ENCODE measurements around the gene C2CD5.

The C2CD5 gene

DNA sequence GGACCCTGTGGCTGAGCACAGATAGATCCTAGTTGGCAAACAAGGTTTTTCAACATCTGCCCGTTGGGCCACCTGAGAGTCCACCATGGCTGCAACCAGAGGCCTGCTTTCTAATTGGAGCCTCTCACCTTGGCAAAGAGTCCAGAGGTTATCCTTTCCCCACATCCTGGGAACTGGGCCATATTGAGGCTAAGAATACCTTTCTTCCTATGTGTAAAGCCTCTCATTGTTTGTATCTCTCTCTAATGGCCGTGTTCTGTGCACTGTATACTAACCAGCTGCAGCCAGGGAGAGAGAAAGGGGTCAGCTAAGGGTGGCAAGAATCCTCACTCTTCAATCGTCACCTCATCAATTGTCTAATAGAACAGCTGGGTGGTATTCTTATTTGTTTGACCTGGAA lies 130.8 kb downstream of the C2CD5 start:
- DNase-seq, result no peak

- DNase-seq, result no peak
Measured at GRCh38 chr12:22412581-22412980, 131.8 kb downstream of the C2CD5 start.

GRCh38 chr12:22410486-22410885 lies 133.9 kb downstream of the C2CD5 start:
- no peak for DNase-seq

- DNase-seq, result peak; percentile 49
Measured at GRCh38 chr12:22409377-22410164, 134.8 kb downstream of the C2CD5 start.

- no peak for DNase-seq
Measured at GRCh38 chr12:22408610-22409376, 135.5 kb downstream of the C2CD5 start.

- DNase-seq, result no peak
Measured at GRCh38 chr12:22407397-22407796, 136.9 kb downstream of the C2CD5 start.

DNA sequence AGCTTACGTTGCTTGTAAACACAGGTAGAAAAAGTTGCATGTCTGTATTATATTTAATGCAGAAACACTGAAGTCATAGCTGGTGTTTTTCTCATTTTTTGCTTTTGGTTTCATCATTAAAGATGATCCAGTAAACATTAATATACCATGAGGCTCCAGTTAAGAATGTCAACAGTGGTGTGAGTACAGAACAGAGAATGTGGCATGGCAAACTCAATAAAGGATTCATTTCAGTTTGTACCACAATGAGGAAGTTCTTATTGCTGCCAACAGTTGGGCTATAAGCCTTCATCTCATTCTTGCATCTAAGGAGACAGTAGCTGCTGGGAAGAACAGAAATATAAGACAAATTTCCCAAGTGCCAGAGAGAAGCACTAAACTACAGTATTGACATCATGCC lies 137.7 kb downstream of the C2CD5 start:
- no peak for DNase-seq

GRCh38 chr12:22399464-22400180 lies 144.7 kb downstream of the C2CD5 start:
- DNase-seq, result no peak

Measured in stimulated activated CD4-positive, alpha-beta T cell treated with anti-CD3 and anti-CD28 coated beads, Interleukin-15, amount 100 ng/mL, for 24 hours (primary cell).